ENCODE data around the gene RBFOX2. TPM values are rescaled to one million over a fixed set of nuclear protein-coding genes. Genes with fewer than 3 reads are reported as not detected.

Gene RBFOX2
- total and polyA plus RNA-seq, 10 of the 15 experiments (the other 5 are each of a cell fraction or from before 2014, with no cell fraction given): 0.01 to 2.7 (median 0.17) TPM; not detected in 4

GRCh38 chr22:35785181-35785923 lies 243.3 kb downstream of the RBFOX2 start (continued):
- TF ChIP-seq RFX5 (IDR thresholded peaks at IDR 0.05; ENCODE audit: low read depth, low read length) (no peak), RBBP5 (conservative IDR thresholded peaks at IDR 0.05) (no peak), RELB (IDR thresholded peaks at IDR 0.05; ENCODE audit: low read depth) (no peak), USF2 (IDR thresholded peaks at IDR 0.05; ENCODE audit: borderline replicate concordance, low read depth, low read length) (no peak), NR2C2 (IDR thresholded peaks at IDR 0.05; ENCODE audit: borderline replicate concordance, control insufficient read depth, insufficient read length, low read depth) (no peak), ZNF274 (IDR thresholded peaks at IDR 0.05; ENCODE audit: insufficient read depth, insufficient read length) (no peak)

- H2AFZ ChIP-seq (ENCODE audit: control insufficient read depth, low read depth, low read length): no peak overlapping the region
- ATAC-seq: no peak
- no peaks in the 10 kb centered on the region for H3K79me2 ChIP-seq (ENCODE audit: control insufficient read depth, insufficient read depth, low read length)
- no peaks in the 10 kb centered on the region for H3K4me1 ChIP-seq (ENCODE audit: control insufficient read depth, insufficient read depth, low read length)
- SMC1A ChIA-PET (ENCODE audit: uncharacterized antibody, unreplicated experiment): no interaction called here
- 71% methylated on average over 21 of the region's 21 CpGs for WGBS (ENCODE audit: insufficient coverage, insufficient replicate concordance, low lambda C conversion rate, missing lambda C conversion rate)
- no peaks in the 10 kb centered on the region for H4K20me1 ChIP-seq (ENCODE audit: control insufficient read depth, insufficient read depth)
- H3K9ac ChIP-seq (ENCODE audit: control insufficient read depth, insufficient read depth, low read length): no peak overlapping the region
- RAD21 ChIA-PET (ENCODE audit: unreplicated experiment): no interaction called here
- POLR2A ChIA-PET: no interaction called here
- intact Hi-C loops (cut with micrococcal nuclease; ENCODE audit: unreplicated experiment): no loop called here
- in situ Hi-C loops (cut with MboI): no loop called here
- no peak for TF ChIP-seq NR2C1 (IDR thresholded peaks at IDR 0.05)
- TF ChIP-seq JUND (IDR thresholded peaks at IDR 0.05; ENCODE audit: low read depth, low read length): no peak
- no peak for TF ChIP-seq NRF1 (conservative IDR thresholded peaks at IDR 0.05; ENCODE audit: low read depth, low read length)
- no peak for TF ChIP-seq BRCA1 (IDR thresholded peaks at IDR 0.05; ENCODE audit: low read depth, low read length)
- TF ChIP-seq TAF1 (IDR thresholded peaks at IDR 0.05; ENCODE audit: borderline replicate concordance, low read depth, low read length): no peak
- no peak for TF ChIP-seq WRNIP1 (IDR thresholded peaks at IDR 0.05; ENCODE audit: borderline replicate concordance, low read depth, low read length)
- no peak for TF ChIP-seq LARP7 (IDR thresholded peaks at IDR 0.05)
- TF ChIP-seq ATF7 (IDR thresholded peaks at IDR 0.05; ENCODE audit: low read depth): no peak
- no peak for TF ChIP-seq PAX8 (IDR thresholded peaks at IDR 0.05)
- no peak for TF ChIP-seq ZNF384 (IDR thresholded peaks at IDR 0.05; ENCODE audit: borderline replicate concordance, low read depth, low read length)
- TF ChIP-seq ZNF592 (IDR thresholded peaks at IDR 0.05): no peak
- no peak for DNase-seq (ENCODE audit: low read depth, low spot score)
- H3K4me2 ChIP-seq (ENCODE audit: control insufficient read depth, insufficient read depth): no peak overlapping the region
- peaks cover 0 to 3% of the 10 kb centered on the region in 2 experiments; a peak in 2 of 4 replicates for H3K27me3 ChIP-seq (replicated peaks in 1 of 2; ENCODE audit: control insufficient read depth in 2 of 2, insufficient read depth in 2 of 2, low read length in 1 of 2)
- H3K27ac ChIP-seq (ENCODE audit: control insufficient read depth, insufficient read depth): no peak overlapping the region
- CTCF ChIA-PET: no interaction called here
- no peaks in the 10 kb centered on the region for H3K9me3 ChIP-seq (replicated peaks; ENCODE audit: control insufficient read depth, insufficient read depth, low read length)
- no peak for FAIRE-seq
- no peak overlapping the region for H3K4me3 ChIP-seq
- no TSS peak for BruUV-seq (replicated peaks)
- H3K36me3 ChIP-seq (ENCODE audit: control insufficient read depth in 2 of 2, insufficient read depth in 2 of 2, low read length in 1 of 2): no peaks in the 10 kb centered on the region
These were observed 244.0 kb downstream of the RBFOX2 start for GRCh38 chr22:35784633-35785032.

Data from GM12878 (cell line).